CD4-positive, alpha-beta T cell (primary cell): ENCODE results near the gene TANGO2. TPM values are rescaled to one million over a fixed set of nuclear protein-coding genes. Genes with fewer than 3 reads are reported as not detected.
A peak's percentile ranks its signal among the peaks of the same experiment; 100 is the strongest.

Source experiments
- ATAC-seq: fragments of 200-7000 bp; cut with Tn5 transposase; one replicate; pipeline ENCODE4 v1.10.0; 2022; ENCODE audit warnings: mild to moderate bottlenecking; ENCODE audit not compliant: poor library complexity
- CTCF ChIA-PET: fragments of 350-600 bp; sonication (Branson Sonifier 250); formaldehyde crosslinking; loops from one replicate; lab custom pipeline; 2021; ENCODE audit warnings: antibody characterized with exemption, inconsistent platforms; lab: Charles Lee
- POLR2A ChIA-PET: fragments of 350-600 bp; sonication (Branson Sonifier 250); formaldehyde crosslinking; loops from one replicate; lab custom pipeline; 2021; ENCODE audit warnings: antibody characterized with exemption, inconsistent platforms; lab: Charles Lee
- DNase-seq, 14 experiments: peaks; one replicate each; pipeline ENCODE4 v3.0.0-alpha.2; 2013 to 2020; ENCODE audit warnings: mixed read lengths in 2 of 14
- H3K27ac ChIP-seq, 2 donors: one replicate each; pipeline versions ENCODE4 v1.5.1 to v1.7.0; 2013; ENCODE audit warnings: low read length in 2 of 2, low read depth in 1 of 2, mild to moderate bottlenecking in 1 of 2
- H3K27me3 ChIP-seq, 2 experiments: 1 replicate in 1 of 2; 2 replicates in 1 of 2; pipeline versions ENCODE4 v1.6.1 to v1.7.0; 2013; ENCODE audit warnings: low read length in 2 of 2, control low read depth in 1 of 2, mild to moderate bottlenecking in 1 of 2, moderate library complexity in 1 of 2; ENCODE audit not compliant: insufficient read depth in 2 of 2, control insufficient read depth in 1 of 2
- H3K36me3 ChIP-seq: one replicate; pipeline ENCODE4 v1.6.1; 2013; ENCODE audit warnings: low read length, control low read depth; ENCODE audit not compliant: insufficient read depth
- H3K4me1 ChIP-seq: one replicate; pipeline ENCODE4 v1.6.1; 2013; ENCODE audit warnings: low read length, control low read depth; ENCODE audit not compliant: insufficient read depth
- H3K4me3 ChIP-seq: one replicate; pipeline ENCODE4 v1.5.1; 2013; ENCODE audit warnings: mild to moderate bottlenecking, low read length, moderate library complexity
- H3K9me3 ChIP-seq, 2 experiments: 1 replicate in 1 of 2; 2 replicates in 1 of 2; pipeline versions ENCODE4 v1.6.1 to v1.7.0; 2013; ENCODE audit warnings: low read length in 2 of 2, mild to moderate bottlenecking in 2 of 2, control low read depth in 1 of 2, moderate library complexity in 1 of 2; ENCODE audit not compliant: control insufficient read depth in 1 of 2, insufficient read depth in 1 of 2
- H3K27ac Mint-ChIP-seq: one replicate; pipeline ENCODE4 v1.8.0; 2020; ENCODE audit warnings: mixed read lengths
- H3K27me3 Mint-ChIP-seq: one replicate; pipeline ENCODE4 v1.8.0; 2021; ENCODE audit warnings: mixed read lengths
- H3K36me3 Mint-ChIP-seq: one replicate; pipeline ENCODE4 v1.8.0; 2021; ENCODE audit warnings: low read depth, mixed read lengths
- H3K4me1 Mint-ChIP-seq: one replicate; pipeline ENCODE4 v1.8.0; 2021; ENCODE audit warnings: low read depth, mixed read lengths
- H3K4me3 Mint-ChIP-seq: one replicate; pipeline ENCODE4 v1.8.0; 2020; ENCODE audit warnings: mild to moderate bottlenecking, mixed read lengths
- H3K9me3 Mint-ChIP-seq: one replicate; pipeline ENCODE4 v1.8.0; 2020; ENCODE audit warnings: mixed read lengths
- intact Hi-C, 2 experiments: fragments of 100-400 bp; cut with DNase I in 1 of 2; cut with micrococcal nuclease in 1 of 2; formaldehyde crosslinking; loops; one replicate each; pipeline versions ENCODE4 v1.15.1 to v1.9.0; 2023 to 2025; cut with DNase I, micrococcal nuclease
- total RNA-seq, 174 experiments: library from RNA in 2 of 174; stranded (reverse) in 2 of 174; gene quantifications; one replicate each; pipeline ENCODE4 v1.2.3 and lab custom pipeline; 2021 to 2026
- TF ChIP-seq, protein P1 (sequence below): fragments of 200-600 bp; IDR thresholded peaks from one replicate; pipeline ENCODE4 v1.8.0; 2022; ENCODE audit warnings: antibody characterized with exemption, mild to moderate bottlenecking

The TANGO2 gene
- total RNA-seq, 2 experiments from 2014 or later, result 10.3 to 10.5 TPM

GRCh38 chr22:20026204-20026908 is 5.4 kb downstream of the TANGO2 start:
- peaks cover 3% of the 10 kb centered on the region for H3K36me3 Mint-ChIP-seq
- Histone ChIP-seq H3K9me3 (no peaks in the 10 kb centered on the region), H3K36me3 (peaks cover 11% of the 10 kb centered on the region), H3K27ac (no peak overlapping the region), H3K4me1 (peaks cover 43% of the 10 kb centered on the region), H3K27me3 (no peaks in the 10 kb centered on the region), H3K4me3 (no peak overlapping the region)
- no peak overlapping the region for H3K4me3 Mint-ChIP-seq
- intact Hi-C loops, result loop anchor here in 1 of 2 experiments (5.0 kb wide), 1 partner anchor 54 kb away; no protein-coding TSS in a partner anchor
- ATAC-seq (no peak), DNase-seq (no peak)
- peaks cover 38% of the 10 kb centered on the region for H3K4me1 Mint-ChIP-seq
- ChIA-PET CTCF (no interaction called here), POLR2A (no interaction called here)
- H3K9me3 Mint-ChIP-seq, result no peaks in the 10 kb centered on the region
- no peak overlapping the region for H3K27ac Mint-ChIP-seq
- TF ChIP-seq, protein P1, sequence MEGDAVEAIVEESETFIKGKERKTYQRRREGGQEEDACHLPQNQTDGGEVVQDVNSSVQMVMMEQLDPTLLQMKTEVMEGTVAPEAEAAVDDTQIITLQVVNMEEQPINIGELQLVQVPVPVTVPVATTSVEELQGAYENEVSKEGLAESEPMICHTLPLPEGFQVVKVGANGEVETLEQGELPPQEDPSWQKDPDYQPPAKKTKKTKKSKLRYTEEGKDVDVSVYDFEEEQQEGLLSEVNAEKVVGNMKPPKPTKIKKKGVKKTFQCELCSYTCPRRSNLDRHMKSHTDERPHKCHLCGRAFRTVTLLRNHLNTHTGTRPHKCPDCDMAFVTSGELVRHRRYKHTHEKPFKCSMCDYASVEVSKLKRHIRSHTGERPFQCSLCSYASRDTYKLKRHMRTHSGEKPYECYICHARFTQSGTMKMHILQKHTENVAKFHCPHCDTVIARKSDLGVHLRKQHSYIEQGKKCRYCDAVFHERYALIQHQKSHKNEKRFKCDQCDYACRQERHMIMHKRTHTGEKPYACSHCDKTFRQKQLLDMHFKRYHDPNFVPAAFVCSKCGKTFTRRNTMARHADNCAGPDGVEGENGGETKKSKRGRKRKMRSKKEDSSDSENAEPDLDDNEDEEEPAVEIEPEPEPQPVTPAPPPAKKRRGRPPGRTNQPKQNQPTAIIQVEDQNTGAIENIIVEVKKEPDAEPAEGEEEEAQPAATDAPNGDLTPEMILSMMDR, result no peak
- no peaks in the 10 kb centered on the region for H3K27me3 Mint-ChIP-seq

DNA sequence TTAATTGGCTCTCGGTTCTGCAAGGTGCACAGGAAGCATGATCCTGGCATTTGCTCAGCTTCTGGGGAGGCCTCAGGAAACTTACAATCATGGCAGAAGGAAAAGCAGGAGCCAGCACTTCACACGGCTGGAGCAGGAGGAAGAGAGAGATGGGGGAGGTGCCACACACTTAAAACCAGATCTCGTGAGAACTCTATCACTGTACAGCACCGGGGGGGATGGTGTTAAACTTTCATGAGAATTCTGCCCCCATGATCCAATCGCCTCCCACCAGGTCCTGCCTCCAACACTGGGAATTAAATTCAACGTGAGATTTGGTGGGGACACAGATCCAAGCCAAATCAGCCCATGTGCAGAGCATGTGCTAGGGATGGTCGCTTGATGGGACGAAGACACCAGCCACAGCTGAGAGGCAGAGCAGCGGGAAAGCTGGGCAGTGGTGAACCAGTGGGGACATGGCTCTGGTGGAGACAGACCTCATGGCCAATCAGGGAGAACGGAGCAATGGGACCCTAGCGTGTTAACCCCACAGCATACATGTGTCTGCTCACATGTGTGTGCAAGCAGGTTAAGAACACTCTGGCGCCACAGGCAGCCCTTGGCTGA is 6.2 kb downstream of the TANGO2 start:
- ChIA-PET POLR2A (no interaction called here), CTCF (interaction anchor here (1.2 kb wide), 1 partner anchor 57 kb away, joined by 3 read pairs; no protein-coding TSS in a partner anchor)
- no peak for DNase-seq
- Histone ChIP-seq H3K36me3 (peaks cover 11% of the 10 kb centered on the region), H3K9me3 (no peaks in the 10 kb centered on the region), H3K4me1 (peaks cover 43% of the 10 kb centered on the region), H3K27ac (no peak overlapping the region), H3K27me3 (no peaks in the 10 kb centered on the region), H3K4me3 (no peak overlapping the region)
- peaks cover 40% of the 10 kb centered on the region for H3K4me1 Mint-ChIP-seq
- no peak overlapping the region for H3K4me3 Mint-ChIP-seq
- TF ChIP-seq, protein P1, result no peak
- intact Hi-C loops, result loop anchor here in 1 of 2 experiments (5.0 kb wide), 1 partner anchor 55 kb away; no protein-coding TSS in a partner anchor
- ATAC-seq, result no peak
- no peaks in the 10 kb centered on the region for H3K9me3 Mint-ChIP-seq
- H3K27ac Mint-ChIP-seq, result no peak overlapping the region
- no peaks in the 10 kb centered on the region for H3K27me3 Mint-ChIP-seq
- H3K36me3 Mint-ChIP-seq, result peaks cover 7% of the 10 kb centered on the region

GRCh38 chr22:20027966-20028854 is 7.3 kb downstream of the TANGO2 start:
- ATAC-seq (no peak), DNase-seq (peak in 3 of 14 experiments; percentile 20 to 36 (median 28))
- Histone ChIP-seq H3K9me3 (no peaks in the 10 kb centered on the region), H3K4me3 (no peak overlapping the region), H3K27me3 (no peaks in the 10 kb centered on the region), H3K36me3 (peaks cover 10% of the 10 kb centered on the region), H3K27ac (no peak overlapping the region), H3K4me1 (peaks cover 41% of the 10 kb centered on the region)
- Mint-ChIP-seq H3K36me3 (peaks cover 7% of the 10 kb centered on the region), H3K27me3 (no peaks in the 10 kb centered on the region), H3K4me3 (no peak overlapping the region), H3K4me1 (peaks cover 31% of the 10 kb centered on the region), H3K9me3 (no peaks in the 10 kb centered on the region), H3K27ac (no peak overlapping the region)
- intact Hi-C loops, result loop anchor here in 1 of 2 experiments (5.0 kb wide), 1 partner anchor 56 kb away; no protein-coding TSS in a partner anchor
- TF ChIP-seq, protein P1, result peak; percentile 24
- POLR2A ChIA-PET, result no interaction called here
- CTCF ChIA-PET, result interaction anchor here (1.2 kb wide), 1 partner anchor 58 kb away, joined by 3 read pairs; no protein-coding TSS in a partner anchor
